Subcutaneous abdominal adipose tissue (tissue), 5 donors: ENCODE results near the gene FLRT1.

Experiments used
- H3K27ac ChIP-seq: one replicate; pipeline ENCODE4 v1.7.0; 2013; ENCODE audit warnings: low read depth, mild to moderate bottlenecking, inconsistent platforms, low read length, moderate library complexity
- H3K27me3 ChIP-seq, 5 donors: one replicate each; pipeline ENCODE4 v1.7.0; 2013; ENCODE audit warnings: low read length in 5 of 5, inconsistent platforms in 1 of 5; ENCODE audit not compliant: control insufficient read depth in 5 of 5, insufficient read depth in 4 of 5
- H3K36me3 ChIP-seq, 5 donors: one replicate each; pipeline ENCODE4 v1.7.0; 2013; ENCODE audit warnings: low read length in 5 of 5; ENCODE audit not compliant: control insufficient read depth in 5 of 5, insufficient read depth in 5 of 5
- H3K4me1 ChIP-seq, 5 donors: one replicate each; pipeline ENCODE4 v1.7.0; 2013; ENCODE audit warnings: low read length in 5 of 5, mild to moderate bottlenecking in 3 of 5, moderate library complexity in 1 of 5; ENCODE audit not compliant: control insufficient read depth in 5 of 5, insufficient read depth in 5 of 5
- H3K4me3 ChIP-seq, 5 donors: one replicate each; pipeline ENCODE4 v1.7.0; 2013; ENCODE audit warnings: low read length in 5 of 5, low read depth in 1 of 5
- H3K9ac ChIP-seq, 5 donors: one replicate each; pipeline ENCODE4 v1.7.0; 2013; ENCODE audit warnings: low read length in 5 of 5, mild to moderate bottlenecking in 4 of 5, moderate library complexity in 3 of 5
- H3K9me3 ChIP-seq, 5 donors: one replicate each; pipeline ENCODE4 v1.7.0; 2013; ENCODE audit warnings: low read length in 5 of 5; ENCODE audit not compliant: control insufficient read depth in 5 of 5
- donor health status: healthy.
- donor health status: healthy.
- donor health status: healthy.
- donor health status: healthy.
- donor health status: healthy.

FLRT1 gene

GRCh38 chr11:64084146-64084950 is 48.6 kb downstream of the FLRT1 start:
- Histone ChIP-seq H3K27me3 (no peaks in the 10 kb centered on the region), H3K4me3 (no peak overlapping the region), H3K9me3 (no peaks in the 10 kb centered on the region), H3K9ac (no peak overlapping the region), H3K36me3 (no peaks in the 10 kb centered on the region), H3K4me1 (peaks cover 0 to 7% (median 0%) of the 10 kb centered on the region in 5 donors), H3K27ac (no peak overlapping the region)

DNA sequence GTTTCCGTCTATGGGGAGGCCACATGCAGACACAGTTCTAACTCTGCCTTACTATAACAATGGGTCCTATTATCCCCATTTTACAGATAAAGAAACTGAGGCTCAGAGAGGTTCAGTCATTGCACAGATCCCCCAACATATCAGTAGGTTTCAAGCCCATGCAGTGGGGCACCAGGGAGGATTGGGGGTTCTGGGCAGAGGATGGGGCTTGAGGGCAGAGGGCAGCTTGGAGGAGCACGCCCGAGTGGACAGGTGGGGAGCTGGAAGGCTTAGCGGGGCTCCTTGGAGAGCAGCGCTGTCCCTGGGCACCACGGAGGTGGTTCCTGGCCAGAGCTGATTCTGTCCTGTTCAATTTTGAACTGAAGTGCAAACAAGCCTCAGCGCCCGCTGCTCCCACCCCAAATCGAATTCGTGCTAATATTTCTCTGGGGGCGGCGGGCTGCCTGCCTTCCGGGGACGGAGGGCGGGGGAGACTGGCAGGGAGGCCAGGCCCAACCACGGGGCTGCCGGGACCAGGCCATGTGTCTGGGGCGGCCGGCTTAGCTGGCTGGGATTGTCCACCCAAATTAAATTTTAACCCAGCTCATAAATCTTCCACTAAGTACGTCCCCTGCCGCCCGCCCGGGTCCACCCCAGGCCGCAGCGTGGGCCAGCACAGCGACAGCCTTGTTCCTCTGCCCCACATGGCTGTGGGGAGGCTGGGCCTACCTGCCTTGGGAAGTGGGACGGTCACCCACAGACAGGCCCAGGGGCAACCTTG is 49.4 kb downstream of the FLRT1 start:
- no peak overlapping the region for H3K27ac ChIP-seq
- no peak overlapping the region for H3K4me3 ChIP-seq
- no peaks in the 10 kb centered on the region for H3K9me3 ChIP-seq
- no peaks in the 10 kb centered on the region for H3K36me3 ChIP-seq
- H3K4me1 ChIP-seq, result peaks cover 0 to 11% (median 6%) of the 10 kb centered on the region in 5 donors
- H3K27me3 ChIP-seq, result no peaks in the 10 kb centered on the region
- H3K9ac ChIP-seq, result no peak overlapping the region
